Measurements from ENCODE around the gene DIAPH3.
A peak's percentile ranks its signal among the peaks of the same experiment; 100 is the strongest.

Gene DIAPH3

GRCh38 chr13:59671881-59672280 is 491.8 kb downstream of the DIAPH3 start:
- no peaks in the 10 kb centered on the region for H4K20me1 ChIP-seq (ENCODE audit: insufficient read depth, low read length)
- no peak overlapping the region for H3K4me3 ChIP-seq (ENCODE audit: low read length)
- no peak overlapping the region for H3K4me2 ChIP-seq (ENCODE audit: low read length)
- no peak overlapping the region for H2AFZ ChIP-seq (ENCODE audit: low read depth, low read length)
- TF ChIP-seq CTCF (IDR thresholded peaks at IDR 0.05; ENCODE audit: low read depth, low read length) (no peak), EZH2phosphoT487 (IDR thresholded peaks at IDR 0.05; ENCODE audit: low read depth) (no peak)
- no peaks in the 10 kb centered on the region for H3K79me2 ChIP-seq (ENCODE audit: low read length)
- no peak overlapping the region for H3K27ac ChIP-seq (ENCODE audit: low read length)
- H3K27me3 ChIP-seq (ENCODE audit: low read depth, low read length), result no peaks in the 10 kb centered on the region
- H3K36me3 ChIP-seq (replicated peaks; ENCODE audit: low read depth, low read length), result peaks cover 6% of the 10 kb centered on the region
- H3K9me3 ChIP-seq (ENCODE audit: insufficient read depth, low read length), result no peaks in the 10 kb centered on the region
- H3K4me1 ChIP-seq (ENCODE audit: low read length), result peaks cover 12% of the 10 kb centered on the region
- H3K9ac ChIP-seq (ENCODE audit: low read length), result no peak overlapping the region

- H4K20me1 ChIP-seq (ENCODE audit: insufficient read depth, low read length), result no peaks in the 10 kb centered on the region
- H3K4me1 ChIP-seq (ENCODE audit: low read length), result peaks cover 26% of the 10 kb centered on the region
- H3K9me3 ChIP-seq (ENCODE audit: insufficient read depth, low read length), result no peaks in the 10 kb centered on the region
- H3K27me3 ChIP-seq (ENCODE audit: low read depth, low read length), result no peaks in the 10 kb centered on the region
- TF ChIP-seq CTCF (IDR thresholded peaks at IDR 0.05; ENCODE audit: low read depth, low read length), result no peak
- TF ChIP-seq EZH2phosphoT487 (IDR thresholded peaks at IDR 0.05; ENCODE audit: low read depth), result no peak
- no peaks in the 10 kb centered on the region for H3K79me2 ChIP-seq (ENCODE audit: low read length)
- no peak overlapping the region for H2AFZ ChIP-seq (ENCODE audit: low read depth, low read length)
- peaks cover 23% of the 10 kb centered on the region for H3K36me3 ChIP-seq (replicated peaks; ENCODE audit: low read depth, low read length)
- peak overlapping the region; percentile 55 for H3K4me2 ChIP-seq (ENCODE audit: low read length)
- peak overlapping the region; percentile 71 for H3K27ac ChIP-seq (ENCODE audit: low read length)
- H3K4me3 ChIP-seq (ENCODE audit: low read length), result peak overlapping the region; percentile 13; the same call in 1 of the 2 replicates
- H3K9ac ChIP-seq (ENCODE audit: low read length), result peak overlapping the region; percentile 1; the same call in 1 of the 2 replicates
These were observed 497.2 kb downstream of the DIAPH3 start for GRCh38 chr13:59666504-59666903.

- Histone ChIP-seq H3K4me1 (ENCODE audit: low read length) (peaks cover 26% of the 10 kb centered on the region), H3K9ac (ENCODE audit: low read length) (0 out of 2 replicates have a peak overlapping the region, but pooled peaks have one; percentile 6), H3K27ac (ENCODE audit: low read length) (peak overlapping the region; percentile 40; the same call in 1 of the 2 replicates), H3K4me2 (ENCODE audit: low read length) (peak overlapping the region; percentile 55), H4K20me1 (ENCODE audit: insufficient read depth, low read length) (no peaks in the 10 kb centered on the region), H3K27me3 (ENCODE audit: low read depth, low read length) (no peaks in the 10 kb centered on the region), H3K4me3 (ENCODE audit: low read length) (peak overlapping the region; percentile 16; the same call in 1 of the 2 replicates), H2AFZ (ENCODE audit: low read depth, low read length) (no peak overlapping the region), H3K9me3 (ENCODE audit: insufficient read depth, low read length) (no peaks in the 10 kb centered on the region), H3K79me2 (ENCODE audit: low read length) (no peaks in the 10 kb centered on the region), H3K36me3 (replicated peaks; ENCODE audit: low read depth, low read length) (peaks cover 23% of the 10 kb centered on the region)
- no peak for TF ChIP-seq CTCF (IDR thresholded peaks at IDR 0.05; ENCODE audit: low read depth, low read length)
- TF ChIP-seq EZH2phosphoT487 (IDR thresholded peaks at IDR 0.05; ENCODE audit: low read depth), result no peak
These were observed 498.0 kb downstream of the DIAPH3 start for GRCh38 chr13:59665732-59666131.

- H3K4me1 ChIP-seq (ENCODE audit: low read length), result peaks cover 26% of the 10 kb centered on the region
- H3K36me3 ChIP-seq (replicated peaks; ENCODE audit: low read depth, low read length), result peaks cover 23% of the 10 kb centered on the region
- H3K79me2 ChIP-seq (ENCODE audit: low read length), result no peaks in the 10 kb centered on the region
- no peak overlapping the region for H2AFZ ChIP-seq (ENCODE audit: low read depth, low read length)
- H3K9me3 ChIP-seq (ENCODE audit: insufficient read depth, low read length), result no peaks in the 10 kb centered on the region
- H3K9ac ChIP-seq (ENCODE audit: low read length), result no peak overlapping the region
- no peak overlapping the region for H3K4me2 ChIP-seq (ENCODE audit: low read length)
- H3K27me3 ChIP-seq (ENCODE audit: low read depth, low read length), result no peaks in the 10 kb centered on the region
- H3K27ac ChIP-seq (ENCODE audit: low read length), result no peak overlapping the region
- no peak overlapping the region for H3K4me3 ChIP-seq (ENCODE audit: low read length)
- no peaks in the 10 kb centered on the region for H4K20me1 ChIP-seq (ENCODE audit: insufficient read depth, low read length)
- TF ChIP-seq EZH2phosphoT487 (IDR thresholded peaks at IDR 0.05; ENCODE audit: low read depth), result no peak
- no peak for TF ChIP-seq CTCF (IDR thresholded peaks at IDR 0.05; ENCODE audit: low read depth, low read length)
These were observed 498.5 kb downstream of the DIAPH3 start for GRCh38 chr13:59665184-59665583.

Data from OCI-LY3 (cell line).